NCI-H2107 (cell line): ENCODE results near the gene RAB3IP.
"Not testable (repeated sequence)": the region's sequence is repeated elsewhere in the genome, so short reads cannot be mapped to it uniquely, and the experiment has no call there.

Source experiments
- DNase-seq: peaks from one replicate; lab custom pipeline; 2025; lab: John Stamatoyannopoulos, UW

Gene RAB3IP

GRCh38 chr12:69755302-69755701 lies 16.6 kb downstream of the RAB3IP start:
- no peak for DNase-seq

DNA sequence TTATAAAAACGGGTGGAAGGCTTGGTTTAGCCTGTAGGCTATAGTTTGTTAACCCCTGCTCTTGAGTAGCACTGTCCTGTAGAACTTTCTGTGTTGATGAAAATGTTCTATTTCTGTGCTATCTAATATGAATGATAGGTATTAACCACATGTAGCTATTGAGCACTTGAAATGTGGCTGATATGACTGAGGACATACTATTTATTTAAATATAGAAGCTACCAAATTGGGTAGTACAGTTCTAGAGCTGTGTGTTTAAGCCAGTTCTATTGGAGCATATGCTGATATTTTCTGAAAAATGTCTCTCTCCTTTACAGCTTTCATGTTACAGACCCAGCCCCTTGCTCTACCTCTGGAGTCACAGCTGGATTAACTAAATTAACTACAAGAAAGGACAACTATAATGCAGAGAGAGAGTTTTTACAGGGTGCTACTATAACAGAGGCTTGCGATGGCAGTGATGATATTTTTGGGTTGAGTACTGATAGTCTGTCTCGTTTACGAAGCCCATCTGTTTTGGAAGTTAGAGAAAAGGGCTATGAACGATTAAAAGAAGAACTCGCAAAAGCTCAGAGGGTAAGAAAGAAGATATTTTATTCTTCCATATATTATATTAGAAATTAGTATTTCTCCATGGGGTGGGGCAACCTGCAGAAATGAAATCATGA lies 17.6 kb downstream of the RAB3IP start:
- no peak for DNase-seq

- no peak for DNase-seq
These were observed 19.4 kb downstream of the RAB3IP start for GRCh38 chr12:69758105-69758504.

DNA sequence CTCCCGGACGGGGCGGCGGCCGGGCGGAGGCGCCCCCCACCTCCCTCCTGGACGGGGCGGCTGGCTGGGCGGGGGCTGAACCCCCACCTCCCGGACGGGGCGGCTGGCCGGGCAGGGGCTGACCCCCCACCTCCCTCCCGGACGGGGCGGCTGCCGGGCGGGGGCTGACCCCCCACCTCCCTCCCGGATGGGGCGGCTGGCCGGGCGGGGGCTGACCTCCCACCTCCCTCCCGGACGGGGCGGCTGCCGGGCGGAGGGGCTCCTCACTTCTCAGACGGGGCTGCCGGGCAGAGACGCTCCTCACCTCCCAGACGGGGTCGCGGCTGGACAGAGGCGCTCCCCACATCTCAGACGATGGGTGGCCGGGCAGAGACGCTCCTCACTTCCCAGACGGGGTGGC lies 20.9 kb downstream of the RAB3IP start:
- DNase-seq = not testable (repeated sequence)

DNA sequence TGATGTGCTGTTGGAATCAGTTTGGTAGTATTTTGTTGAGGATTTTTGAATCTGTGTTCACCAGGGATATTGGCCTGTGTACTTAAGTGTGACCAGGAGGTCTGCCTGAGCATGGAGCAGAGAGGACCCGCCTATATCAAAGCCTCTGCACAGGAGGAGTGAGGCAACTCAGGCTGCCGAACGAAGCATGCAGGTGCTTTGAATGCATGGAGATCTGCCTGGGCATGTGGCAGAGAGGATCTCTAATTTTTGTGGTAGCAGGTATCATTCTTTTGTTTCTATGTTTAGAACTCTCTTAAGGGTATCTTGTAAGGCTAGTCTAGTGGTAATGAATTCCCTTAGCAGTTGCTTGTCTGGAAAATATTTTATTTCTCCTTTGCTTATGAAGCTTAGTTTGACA lies 26.9 kb downstream of the RAB3IP start:
- DNase-seq = no peak

- DNase-seq = no peak
These were observed 27.6 kb downstream of the RAB3IP start for GRCh38 chr12:69766260-69766659.

DNA sequence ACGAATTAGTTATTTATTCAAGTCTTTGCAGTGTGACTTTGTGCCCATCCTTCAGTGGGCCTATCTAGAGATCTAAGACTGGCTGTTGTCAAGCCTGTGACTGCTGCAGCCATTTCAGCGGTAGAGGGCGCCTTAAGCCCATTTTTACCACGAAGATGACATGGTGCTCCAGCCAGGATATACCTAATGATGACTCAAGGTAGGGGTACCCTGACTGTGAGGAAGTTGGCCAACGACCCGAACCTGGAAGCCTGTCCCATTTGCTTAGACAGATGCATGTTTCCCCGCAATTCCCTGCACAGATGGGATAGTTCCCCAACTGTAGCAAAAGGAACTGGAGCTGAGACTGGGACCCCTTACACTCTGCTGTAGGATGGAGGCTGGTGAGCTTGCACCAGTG lies 41.3 kb downstream of the RAB3IP start:
- no peak for DNase-seq

- no peak for DNase-seq
These were observed 44.7 kb downstream of the RAB3IP start for GRCh38 chr12:69783365-69783764.

DNA sequence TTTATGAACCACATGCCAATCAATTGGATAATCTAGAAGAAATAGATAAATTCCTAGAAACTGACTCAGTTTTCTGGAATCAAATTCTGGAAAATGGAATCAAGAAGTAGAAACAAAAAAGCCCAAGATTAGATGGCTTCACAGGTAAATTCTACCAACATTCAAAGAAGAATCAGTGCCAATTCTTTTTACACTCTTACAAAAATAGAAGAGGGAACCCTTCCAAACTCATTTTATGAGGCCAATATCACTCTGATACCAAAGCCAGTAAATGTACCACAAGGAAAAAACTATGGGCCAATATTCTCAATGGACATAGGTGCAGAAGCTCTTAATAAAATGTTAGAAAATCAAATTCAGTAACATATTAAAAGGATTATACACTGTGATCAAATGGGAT lies 50.7 kb downstream of the RAB3IP start:
- no peak for DNase-seq

- no peak for DNase-seq
These were observed 53.9 kb downstream of the RAB3IP start for GRCh38 chr12:69792533-69792932.

GRCh38 chr12:69807101-69807897 lies 68.6 kb downstream of the RAB3IP start:
- DNase-seq = not testable (repeated sequence)

DNA sequence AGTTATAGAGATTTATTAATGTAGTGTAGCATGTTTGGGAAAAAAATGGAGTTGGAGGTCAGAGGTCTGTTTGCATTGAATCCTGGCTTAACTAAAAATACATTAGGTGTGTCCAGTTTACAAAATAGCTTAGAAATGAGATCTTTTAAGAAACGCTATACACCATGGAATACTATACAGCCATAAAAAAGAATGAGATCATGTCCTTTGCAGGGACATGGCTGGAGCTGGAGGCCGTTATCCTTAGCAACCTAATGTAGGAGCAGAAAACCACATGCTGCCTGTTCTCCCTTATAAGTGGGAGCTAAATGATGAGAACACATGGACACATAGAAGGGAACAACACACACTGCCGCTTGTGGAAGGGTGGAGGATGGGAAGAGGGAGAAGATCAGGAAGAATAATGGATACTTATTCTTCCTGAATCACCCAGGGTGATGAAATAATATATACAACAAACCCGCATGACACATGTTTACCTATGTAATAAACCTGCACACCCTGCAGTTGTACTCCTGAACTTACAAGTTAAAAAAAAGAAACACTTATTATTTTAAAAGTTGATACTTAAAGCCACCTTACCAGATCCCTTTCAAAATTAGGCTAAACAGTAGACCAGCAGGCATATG lies 72.3 kb downstream of the RAB3IP start:
- DNase-seq = no peak

DNA sequence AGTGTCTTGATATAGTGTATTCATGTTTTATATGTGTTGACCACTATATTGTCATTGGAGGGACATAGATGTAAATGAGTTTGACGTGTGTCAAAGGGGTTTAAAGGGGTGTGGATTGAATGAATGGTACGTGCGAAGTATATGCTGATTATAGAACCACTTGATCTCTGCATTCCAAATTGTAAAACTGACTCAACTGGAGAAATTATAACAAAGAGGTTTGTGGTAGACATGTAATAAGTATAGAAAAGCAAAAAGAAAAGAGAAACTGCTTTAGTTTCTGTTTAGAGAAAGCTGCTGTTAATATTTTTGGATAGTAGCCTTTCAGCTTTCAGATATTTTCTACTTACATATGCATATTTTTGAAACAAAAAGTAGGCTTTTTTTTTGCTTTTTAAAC lies 77.4 kb downstream of the RAB3IP start:
- no peak for DNase-seq

- DNase-seq = no peak
These were observed 82.4 kb downstream of the RAB3IP start for GRCh38 chr12:69821032-69821455.

DNA sequence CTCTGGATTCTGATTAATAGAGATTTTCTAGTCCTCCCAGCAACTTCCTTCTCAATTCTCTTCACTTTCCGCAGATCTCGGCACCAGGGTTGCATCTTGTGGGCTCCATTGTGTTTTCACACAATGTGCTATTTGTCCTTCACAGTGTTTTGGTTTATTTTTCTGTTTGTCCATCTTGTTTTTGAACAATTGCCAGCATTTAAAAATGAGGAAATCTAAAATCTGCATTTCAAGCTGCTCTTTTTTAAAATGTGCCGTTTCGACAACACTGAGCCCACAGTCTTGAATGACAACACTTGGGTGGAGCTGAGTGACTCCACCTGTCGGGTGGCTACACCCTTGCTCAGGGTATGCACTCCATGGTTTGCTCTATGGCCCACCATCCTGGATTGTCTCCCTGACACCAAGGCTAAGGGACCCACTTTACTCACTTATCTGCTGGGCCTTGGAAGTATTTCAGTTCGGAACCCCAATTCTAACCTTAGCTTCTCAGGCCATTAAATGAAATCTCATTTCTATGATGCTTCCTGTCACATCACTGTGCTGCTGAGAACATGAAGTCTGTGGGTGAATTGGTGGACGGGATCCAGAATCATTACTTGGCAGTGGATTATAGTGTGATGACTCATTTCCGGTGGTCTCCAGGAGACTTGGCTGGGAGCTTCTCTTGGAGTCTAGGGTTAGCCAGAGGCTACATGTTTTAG lies 82.9 kb downstream of the RAB3IP start:
- peak; percentile 7 for DNase-seq

GRCh38 chr12:69822201-69822860 lies 83.7 kb downstream of the RAB3IP start:
- DNase-seq = no peak

GRCh38 chr12:69824028-69824427 lies 85.4 kb downstream of the RAB3IP start:
- DNase-seq = no peak

GRCh38 chr12:69824966-69825560 lies 86.4 kb downstream of the RAB3IP start, which contains the start of gene MYRFL:
Gene MYRFL, plus strand, starts transcription at chr12:69825227. Its CDS starts 291 bp downstream, at chr12:69825518.
- no peak for DNase-seq

DNA sequence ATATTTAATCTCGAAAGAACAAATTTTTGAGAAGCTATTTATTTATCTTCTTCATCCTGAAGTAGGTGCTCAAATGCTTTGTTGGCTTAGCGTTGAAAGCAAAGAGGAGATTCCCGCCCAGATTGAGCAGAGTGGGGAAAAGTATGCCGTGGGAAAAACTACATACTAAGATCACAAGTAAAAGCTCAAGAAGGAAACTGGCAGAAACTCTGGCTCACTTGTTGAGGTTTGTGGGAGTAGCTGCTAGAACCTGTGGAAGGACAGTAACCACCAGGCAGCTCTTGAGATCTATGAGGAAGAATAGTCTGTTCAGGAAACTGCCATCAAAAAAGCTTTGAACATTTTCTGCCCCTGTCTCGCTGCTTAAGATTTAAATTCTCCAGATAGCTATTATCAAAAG lies 90.2 kb downstream of the RAB3IP start:
- DNase-seq = no peak

- no peak for DNase-seq
These were observed 95.0 kb downstream of the RAB3IP start for GRCh38 chr12:69833696-69834095.

DNA sequence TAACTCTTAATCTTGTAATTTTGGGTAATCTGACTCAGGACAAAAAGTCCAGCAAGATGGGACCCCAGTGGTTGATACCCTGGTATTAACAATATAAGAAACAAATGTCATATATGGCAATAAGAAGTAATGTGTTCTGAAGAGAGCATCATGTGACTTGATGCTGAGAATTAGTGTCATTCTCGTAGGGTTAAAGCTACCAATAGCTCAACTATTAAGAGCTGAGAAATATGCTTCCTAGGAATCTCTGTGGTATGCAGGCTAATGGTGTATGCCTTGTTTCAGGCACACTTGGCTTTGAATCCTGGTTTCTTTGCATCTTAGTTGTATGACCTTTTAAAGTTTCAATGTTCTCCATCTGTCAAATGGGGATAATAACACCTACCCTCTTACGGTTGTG lies 95.5 kb downstream of the RAB3IP start:
- no peak for DNase-seq
